ENCODE results near the gene UGP2.

DNA sequence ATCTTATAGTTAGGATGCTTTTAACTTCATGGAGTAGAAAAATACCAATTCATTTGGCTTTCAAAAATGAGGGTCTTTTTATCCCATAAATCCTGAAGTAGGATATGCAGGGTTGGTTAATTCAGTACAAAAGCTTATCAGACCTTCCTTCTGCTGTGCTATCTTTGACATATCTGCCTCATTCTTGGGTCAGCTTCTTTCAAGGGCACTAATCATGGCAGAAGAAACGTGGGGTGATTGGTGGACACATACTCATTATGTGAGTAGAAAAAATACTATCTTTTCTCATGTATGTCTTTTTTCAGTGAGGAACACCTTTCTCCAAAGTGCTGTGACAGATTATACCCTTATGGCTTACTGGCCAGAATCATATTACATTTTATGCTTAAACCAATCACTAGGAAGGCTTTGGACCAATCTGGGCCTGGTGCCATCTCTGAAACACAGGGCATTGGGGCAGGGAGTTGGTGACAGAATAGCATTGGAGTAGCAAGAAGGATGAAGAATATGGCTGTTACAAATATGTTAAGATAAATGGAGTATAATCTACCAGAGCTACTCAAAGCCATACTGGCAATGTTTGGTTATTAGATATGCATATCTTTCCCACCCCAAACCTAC, 10.1 kb downstream of the UGP2 start:
- TF ChIP-seq BCL11A (tag by site-specific recombination; IDR thresholded peaks at IDR 0.05; ENCODE audit: low read depth): no peak
- TF ChIP-seq ATF2 (tag by site-specific recombination; IDR thresholded peaks at IDR 0.05; ENCODE audit: low read depth): no peak
- TF ChIP-seq CTCF (tag by site-specific recombination; IDR thresholded peaks at IDR 0.05): no peak
- TF ChIP-seq, protein P1, sequence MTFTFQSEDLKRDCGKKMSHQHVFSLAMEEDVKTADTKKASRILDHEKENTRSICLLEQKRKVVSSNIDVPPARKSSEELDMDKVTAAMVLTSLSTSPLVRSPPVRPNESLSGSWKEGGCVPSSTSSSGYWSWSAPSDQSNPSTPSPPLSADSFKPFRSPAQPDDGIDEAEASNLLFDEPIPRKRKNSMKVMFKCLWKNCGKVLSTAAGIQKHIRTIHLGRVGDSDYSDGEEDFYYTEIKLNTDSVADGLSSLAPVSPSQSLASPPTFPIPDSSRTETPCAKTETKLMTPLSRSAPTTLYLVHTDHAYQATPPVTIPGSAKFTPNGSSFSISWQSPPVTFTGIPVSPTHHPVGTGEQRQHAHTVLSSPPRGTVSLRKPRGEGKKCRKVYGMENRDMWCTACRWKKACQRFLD (tag by site-specific recombination; IDR thresholded peaks at IDR 0.05): no peak
- TF ChIP-seq SP3 (tag by site-specific recombination; IDR thresholded peaks at IDR 0.05): no peak
- no peak for TF ChIP-seq YY1 (tag by site-specific recombination; IDR thresholded peaks at IDR 0.05)
- TF ChIP-seq OSR2 (tag by site-specific recombination; IDR thresholded peaks at IDR 0.05): no peak
- TF ChIP-seq ZNF184 (tag by site-specific recombination; IDR thresholded peaks at IDR 0.05): no peak
- no peak for TF ChIP-seq REST (tag by site-specific recombination; IDR thresholded peaks at IDR 0.05)
- no peak for TF ChIP-seq ZNF664 (tag by site-specific recombination; IDR thresholded peaks at IDR 0.05)
- no peak for TF ChIP-seq ZNF433 (tag by site-specific recombination; IDR thresholded peaks at IDR 0.05; ENCODE audit: low read depth)
- TF ChIP-seq PRDM1 (tag by site-specific recombination; IDR thresholded peaks at IDR 0.05): no peak
- no peak for TF ChIP-seq ZBTB11 (tag by site-specific recombination; conservative IDR thresholded peaks at IDR 0.05; ENCODE audit: low read depth)
